ENCODE measurements around the gene GIGYF2.

The GIGYF2 gene

DNA sequence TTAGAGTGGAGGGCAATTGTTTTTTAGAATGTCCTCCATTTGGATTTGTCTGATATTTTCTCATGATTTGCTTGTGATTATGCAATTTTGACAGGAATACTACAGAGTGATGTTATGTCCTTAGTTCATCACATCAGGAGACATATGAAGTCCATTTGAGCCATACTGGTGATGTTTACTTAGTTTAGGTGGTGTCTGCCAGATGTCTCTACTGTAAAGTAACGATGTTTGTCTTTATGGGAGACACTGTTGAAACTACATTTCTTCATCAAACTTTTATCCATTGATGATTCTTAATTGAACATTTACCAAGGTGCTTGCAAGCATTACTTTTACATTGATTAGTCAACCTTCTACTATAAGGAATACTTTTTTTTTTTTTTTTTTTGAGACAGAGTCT is 168.0 kb downstream of the GIGYF2 start:
- DNase-seq (ENCODE audit: low spot score) = no peak

DNA sequence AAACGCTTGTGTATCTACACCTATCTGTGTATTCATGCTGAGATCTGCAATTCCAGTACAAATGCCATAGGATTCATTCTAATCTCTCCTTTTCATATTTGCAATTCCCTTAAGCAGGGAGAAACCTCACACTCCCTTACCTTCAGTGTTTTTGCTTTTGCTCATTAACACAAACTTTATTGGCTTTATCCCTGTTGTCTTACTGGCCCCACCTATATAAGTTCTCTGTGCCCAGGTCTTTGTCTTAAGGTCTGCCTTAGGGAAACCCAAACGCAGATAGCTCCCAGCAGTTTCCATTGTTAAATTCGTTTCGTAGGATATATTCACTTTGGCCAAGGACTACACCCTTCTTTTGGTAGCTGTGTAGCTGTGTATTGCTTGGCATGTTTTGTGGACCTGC is 169.0 kb downstream of the GIGYF2 start:
- no peak for DNase-seq (ENCODE audit: low spot score)

DNA sequence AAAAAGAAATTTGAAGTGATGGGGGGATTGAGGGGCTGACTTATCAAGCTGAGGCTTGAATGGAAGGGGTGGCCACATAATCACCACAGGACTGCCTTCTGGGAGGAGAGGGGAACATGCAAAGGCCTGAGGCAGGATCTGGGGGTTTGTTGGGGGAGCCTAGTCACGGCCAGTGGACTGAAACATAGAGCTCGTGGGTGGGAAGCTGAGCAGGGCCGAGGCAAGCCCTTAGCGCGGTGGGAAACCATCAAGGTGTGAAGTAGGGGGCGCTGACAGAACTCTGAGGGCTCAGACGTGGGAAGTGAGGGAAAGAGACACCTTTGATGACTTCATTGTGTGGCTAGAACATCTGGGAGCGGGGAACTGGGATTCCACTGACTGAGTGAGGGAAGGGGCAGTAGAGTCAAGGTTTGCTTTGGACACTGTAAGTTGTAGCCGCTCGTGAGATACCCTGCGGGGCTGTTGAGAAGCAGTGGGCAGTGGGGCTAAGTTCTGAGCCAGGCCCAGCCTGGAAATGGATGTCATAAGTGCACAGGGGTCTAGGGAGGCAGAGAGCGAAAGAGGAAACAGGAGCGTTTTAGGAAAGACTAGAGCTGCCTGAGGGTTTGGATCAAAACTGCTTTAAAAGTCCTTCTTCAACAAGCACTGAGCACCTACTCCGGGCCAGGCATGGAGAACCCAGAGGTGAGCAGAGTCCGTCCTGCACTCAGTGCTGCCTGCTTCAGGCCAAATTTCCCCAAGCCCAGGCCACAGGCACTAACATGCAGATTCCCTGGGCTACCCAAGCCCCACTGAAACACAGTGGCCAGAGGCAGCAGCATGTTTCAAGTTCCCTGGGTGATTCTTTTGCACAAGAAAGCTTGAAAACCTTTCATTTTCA is 172.2 kb downstream of the GIGYF2 start:
- no peak for DNase-seq (ENCODE audit: low spot score)

DNA sequence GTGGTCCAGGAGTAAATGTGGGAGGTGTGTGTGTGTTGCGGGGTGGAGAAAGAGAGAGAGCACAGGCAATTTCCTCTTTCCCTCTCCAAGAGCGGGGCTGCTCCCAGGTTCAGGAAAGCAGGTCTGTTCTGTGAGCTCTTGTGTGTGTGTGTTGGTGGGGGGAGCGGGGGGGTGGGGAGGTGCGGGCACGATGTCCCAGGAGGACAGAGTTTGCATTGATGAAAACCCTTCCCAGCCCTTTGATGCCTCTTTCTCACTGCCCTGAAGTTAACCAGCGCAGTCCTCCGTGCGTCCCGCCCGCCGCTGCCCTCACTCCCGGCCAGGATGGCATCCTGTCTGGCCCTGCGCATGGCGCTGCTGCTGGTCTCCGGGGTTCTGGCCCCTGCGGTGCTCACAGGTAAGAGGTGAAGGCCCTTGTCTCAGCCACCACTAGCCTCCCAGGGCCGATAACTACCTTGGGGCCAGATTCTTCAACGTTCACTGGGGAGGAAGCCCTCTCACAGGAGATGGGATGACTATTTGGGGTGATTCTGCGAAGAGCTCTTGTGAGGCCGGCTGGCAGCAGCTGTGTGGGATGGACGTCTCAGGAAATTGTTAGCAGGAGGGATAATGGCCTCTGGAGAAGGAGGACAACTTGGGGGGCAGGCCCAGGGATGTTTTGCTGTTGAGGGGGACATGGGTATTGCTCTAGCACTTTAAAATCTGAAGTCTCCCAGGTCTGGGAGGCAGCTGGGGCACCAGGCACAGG is 173.1 kb downstream of the GIGYF2 start, which contains the start of gene SNORC:
TSS of gene SNORC (plus strand) at position 247 of the 748 bp plus-strand sequence. CDS start at position 325, 78 bp downstream.
- no peak for DNase-seq (ENCODE audit: low spot score)

DNA sequence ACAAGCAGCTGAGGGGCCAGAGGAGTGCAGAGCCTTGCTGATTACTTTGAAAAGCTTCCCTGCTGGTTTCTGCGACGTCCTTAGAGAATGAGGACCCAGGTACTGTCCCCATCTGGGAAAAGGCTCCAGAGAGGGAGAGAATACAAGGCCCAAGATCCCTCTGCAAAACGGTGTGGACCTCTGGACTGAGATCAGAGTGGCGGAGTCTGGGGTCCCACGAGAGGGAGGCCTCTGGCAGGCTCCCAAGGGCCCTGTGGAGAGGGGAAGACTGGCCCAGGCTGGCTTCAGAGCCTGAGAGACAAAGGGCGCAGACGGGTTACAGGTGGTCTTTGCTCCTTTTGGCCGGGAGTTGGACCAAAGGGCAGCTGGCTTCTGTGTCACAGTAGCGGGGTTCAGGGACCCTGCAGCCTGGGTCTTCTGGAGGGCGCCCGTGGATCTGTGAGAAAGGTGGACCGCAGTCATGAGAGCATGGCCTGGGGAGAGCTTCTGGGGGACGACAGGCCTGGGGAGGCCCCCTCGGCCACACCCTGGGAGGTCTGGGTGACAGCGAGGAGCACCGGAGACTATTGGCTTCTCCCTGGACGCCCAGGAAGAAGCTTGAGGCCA is 173.7 kb downstream of the GIGYF2 start:
- no peak for DNase-seq (ENCODE audit: low spot score)

DNA sequence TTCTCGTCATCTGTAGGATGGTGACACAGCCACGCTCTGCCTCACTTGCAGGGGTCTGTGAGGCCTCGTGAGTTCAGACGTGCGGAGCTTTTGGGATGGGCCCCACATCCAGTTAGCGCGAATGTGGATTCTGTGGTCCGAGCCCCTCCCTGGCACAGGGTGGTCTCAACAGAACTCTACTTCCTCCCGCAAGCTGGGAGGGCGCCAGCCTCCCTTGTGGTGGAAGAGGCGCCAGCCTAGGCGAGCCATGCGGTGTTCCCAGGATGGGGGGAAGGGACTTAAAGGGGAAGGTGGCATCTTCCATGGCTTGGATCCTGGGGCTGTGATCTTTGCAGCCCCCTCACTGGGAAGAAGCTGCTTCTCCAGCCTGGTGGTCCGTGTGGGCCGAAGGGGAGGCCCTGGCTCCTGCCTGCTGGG is 174.3 kb downstream of the GIGYF2 start:
- peak; percentile 43 for DNase-seq (ENCODE audit: low spot score)

DNA sequence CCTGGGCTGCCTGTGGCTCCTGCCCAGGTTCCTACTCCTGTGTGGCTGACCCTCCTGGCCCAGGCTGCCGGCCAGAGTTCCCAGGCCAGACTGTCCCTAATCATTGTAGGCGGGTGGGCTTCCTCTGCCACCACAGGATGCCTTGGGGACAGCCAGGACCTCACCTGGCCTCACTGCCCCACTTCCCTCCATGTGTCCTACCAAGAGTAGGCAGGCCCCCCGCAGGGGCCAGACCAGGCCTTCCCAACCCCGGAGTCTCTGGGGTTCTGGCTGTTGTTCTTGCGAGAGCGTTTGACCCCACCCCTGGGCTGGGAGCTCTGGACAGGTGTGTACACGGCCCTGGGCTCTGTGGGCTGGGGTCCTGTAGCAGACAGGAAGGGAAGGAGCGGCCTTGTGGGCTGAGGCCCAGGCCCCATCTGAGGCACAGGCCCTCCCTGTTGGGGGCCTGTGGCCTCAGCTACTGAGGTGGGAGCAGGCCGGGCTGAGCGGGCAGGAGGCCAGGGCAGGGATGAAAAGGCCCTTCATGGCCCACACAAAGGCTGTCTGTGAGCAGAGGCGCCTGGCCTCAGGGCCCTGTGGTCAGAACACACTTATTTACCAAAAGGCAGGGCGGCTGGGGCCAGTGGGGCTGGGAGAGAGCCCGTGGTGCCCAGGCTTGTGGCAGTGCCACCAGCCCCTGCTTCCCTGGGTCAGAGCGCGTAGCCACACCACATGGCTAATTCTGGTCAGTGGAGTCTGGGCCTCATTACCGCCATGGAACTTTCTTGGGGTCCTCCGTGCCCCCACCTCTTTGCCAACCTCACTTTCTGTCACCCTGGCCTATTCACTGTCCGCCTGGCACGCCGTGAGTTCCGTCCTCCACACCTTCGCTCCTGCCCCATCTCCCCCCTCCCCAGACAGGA is 175.0 kb downstream of the GIGYF2 start:
- peak; percentile 97 for DNase-seq (ENCODE audit: low spot score)

DNA sequence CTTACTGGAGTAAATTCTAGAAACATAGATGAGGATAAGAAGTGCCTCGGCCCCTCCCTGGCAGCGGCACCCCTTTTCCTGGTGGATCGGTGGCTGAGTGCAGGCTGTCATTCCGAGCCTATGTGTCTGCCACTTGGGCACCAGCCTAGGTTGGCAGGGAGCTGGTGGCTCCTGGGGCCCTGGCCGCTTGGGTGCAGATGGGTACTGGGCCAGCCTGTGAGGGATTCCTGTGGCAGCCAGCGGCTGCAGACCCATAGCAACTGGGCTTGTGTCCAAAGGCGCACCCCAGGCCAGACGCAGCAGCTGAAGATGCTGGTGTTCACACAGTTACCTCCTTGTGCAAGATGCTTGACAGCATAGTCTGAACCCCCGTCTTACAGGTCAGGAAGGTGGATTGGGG is 175.7 kb downstream of the GIGYF2 start:
- DNase-seq (ENCODE audit: low spot score) = peak; percentile 76

DNA sequence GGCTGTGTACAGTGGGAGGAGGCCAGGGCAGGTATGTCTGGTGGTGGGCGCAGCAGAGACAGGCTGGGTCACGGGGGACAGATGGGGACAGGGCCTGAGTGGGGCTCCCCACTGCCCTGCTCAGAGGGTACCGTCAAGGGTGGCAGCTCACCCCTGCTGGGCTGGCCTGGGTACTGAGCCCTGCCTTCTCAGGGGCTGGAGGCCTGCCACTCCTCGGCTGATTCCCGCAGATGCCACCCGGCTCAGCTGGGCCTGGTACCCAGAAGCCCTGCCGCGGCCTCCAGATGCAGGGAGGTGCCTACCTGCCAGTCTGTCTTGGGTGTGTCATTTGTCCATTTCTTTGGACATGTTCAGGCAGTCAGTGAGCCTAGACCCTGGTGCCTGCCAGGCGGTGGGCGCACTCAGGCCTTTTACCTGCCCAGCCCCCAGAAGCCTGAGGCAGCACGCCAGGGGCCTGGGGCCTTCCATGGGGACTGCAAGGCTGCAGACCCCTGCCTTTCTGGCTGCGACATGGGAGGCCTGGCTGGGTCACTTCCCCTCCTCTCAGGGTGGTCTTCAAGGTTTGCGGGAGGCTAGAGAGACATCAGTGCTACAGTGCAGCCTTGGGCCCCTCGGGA is 176.3 kb downstream of the GIGYF2 start:
- no peak for DNase-seq (ENCODE audit: low spot score)

DNA sequence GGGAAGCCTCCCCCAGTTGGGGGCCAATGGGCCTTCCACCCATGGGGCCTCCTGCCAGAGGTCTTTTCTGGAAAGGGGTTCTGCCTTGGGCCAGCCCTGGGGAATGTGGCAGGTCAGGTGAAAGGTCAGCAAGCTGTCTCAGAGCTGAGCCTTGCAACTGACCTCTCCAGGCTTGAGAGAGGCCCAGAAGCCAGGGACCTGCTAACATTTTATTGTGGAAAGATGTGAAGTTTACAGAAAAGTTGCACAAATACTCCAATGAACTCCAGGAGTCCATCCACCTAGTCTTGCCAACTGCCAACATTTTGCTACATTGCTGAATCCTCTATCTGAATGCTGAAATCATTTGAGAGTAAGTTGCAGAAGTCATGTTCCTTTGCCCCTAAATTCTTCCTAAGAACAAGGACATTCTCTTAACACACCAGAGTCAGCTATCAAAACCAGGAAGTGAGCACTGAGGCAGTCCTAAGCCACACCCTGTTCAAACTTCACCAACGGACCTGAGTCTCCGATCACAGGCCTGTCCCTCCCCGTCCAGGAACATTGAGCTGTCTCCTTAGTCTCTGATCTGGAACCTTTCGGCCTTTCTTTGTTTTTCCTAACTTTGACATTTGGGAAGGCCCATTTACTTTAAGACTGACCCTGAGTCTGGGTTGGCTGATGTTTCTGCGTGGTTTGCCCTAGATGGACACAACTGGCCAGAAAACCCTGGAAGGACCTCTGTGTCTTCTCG is 176.9 kb downstream of the GIGYF2 start:
- DNase-seq (ENCODE audit: low spot score) = no peak

DNA sequence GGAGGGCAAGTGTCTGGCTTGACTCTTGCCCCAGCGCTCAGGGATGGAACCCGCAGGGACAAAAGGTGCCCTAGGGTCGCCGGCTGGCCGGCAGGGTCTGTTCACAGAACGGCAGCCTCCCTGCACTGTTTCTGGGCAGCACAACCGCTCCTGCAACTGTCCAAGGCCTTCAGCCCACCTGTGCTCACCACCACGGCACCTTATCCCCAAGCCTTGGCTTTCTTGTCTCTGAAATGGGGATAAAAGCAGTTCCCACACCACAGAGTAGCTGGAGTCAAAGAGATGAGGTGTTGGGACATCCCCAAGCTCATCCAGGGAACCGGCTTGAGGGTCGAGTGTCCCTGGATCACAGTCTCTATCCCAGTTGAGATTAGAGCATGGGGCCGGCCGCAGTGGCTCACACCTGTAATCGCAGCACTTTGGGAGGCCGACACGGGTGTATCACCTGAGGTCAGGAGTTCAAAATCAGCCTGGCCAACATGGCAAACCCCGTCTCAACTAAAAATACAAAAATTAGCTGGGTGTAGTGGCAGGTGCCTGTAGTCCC is 177.6 kb downstream of the GIGYF2 start:
- no peak for DNase-seq (ENCODE audit: low spot score)

DNA sequence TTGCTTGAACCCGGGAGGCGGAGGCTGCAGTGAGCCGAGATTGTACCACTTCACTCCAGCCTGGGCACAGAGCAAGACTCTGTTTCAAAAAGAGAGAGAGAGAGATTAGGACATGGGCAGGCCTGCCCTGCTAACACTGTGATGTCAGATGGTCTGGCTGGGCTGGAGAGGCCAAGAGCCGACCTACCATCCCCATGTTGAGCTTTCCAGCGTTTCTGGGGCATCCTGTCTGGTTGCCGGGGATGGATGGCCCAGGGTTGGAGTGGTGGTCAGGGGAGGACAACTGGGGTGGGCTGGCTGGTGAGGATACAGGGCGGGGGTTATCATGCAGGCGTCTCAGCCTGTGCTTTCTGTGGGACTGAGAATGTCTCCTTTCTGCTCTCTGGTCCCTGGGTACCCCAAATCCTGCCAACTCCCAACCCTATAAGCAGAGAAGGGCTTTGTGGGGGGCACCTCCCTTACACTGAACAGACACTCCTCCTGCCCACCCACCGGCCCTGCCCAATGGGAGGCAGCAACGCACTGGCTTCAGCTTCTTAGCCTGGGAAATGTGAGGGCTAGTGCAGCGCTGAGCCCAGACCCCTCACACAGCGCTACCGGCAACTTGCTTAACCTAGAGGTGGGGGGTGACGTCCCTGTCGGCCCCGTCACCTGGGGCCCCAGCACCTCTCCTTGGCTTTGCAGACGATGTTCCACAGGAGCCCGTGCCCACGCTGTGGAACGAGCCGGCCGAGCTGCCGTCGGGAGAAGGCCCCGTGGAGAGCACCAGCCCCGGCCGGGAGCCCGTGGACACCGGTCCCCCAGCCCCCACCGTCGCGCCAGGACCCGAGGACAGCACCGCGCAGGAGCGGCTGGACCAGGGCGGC is 178.4 kb downstream of the GIGYF2 start:
- peak; percentile 80 for DNase-seq (ENCODE audit: low spot score)

DNA sequence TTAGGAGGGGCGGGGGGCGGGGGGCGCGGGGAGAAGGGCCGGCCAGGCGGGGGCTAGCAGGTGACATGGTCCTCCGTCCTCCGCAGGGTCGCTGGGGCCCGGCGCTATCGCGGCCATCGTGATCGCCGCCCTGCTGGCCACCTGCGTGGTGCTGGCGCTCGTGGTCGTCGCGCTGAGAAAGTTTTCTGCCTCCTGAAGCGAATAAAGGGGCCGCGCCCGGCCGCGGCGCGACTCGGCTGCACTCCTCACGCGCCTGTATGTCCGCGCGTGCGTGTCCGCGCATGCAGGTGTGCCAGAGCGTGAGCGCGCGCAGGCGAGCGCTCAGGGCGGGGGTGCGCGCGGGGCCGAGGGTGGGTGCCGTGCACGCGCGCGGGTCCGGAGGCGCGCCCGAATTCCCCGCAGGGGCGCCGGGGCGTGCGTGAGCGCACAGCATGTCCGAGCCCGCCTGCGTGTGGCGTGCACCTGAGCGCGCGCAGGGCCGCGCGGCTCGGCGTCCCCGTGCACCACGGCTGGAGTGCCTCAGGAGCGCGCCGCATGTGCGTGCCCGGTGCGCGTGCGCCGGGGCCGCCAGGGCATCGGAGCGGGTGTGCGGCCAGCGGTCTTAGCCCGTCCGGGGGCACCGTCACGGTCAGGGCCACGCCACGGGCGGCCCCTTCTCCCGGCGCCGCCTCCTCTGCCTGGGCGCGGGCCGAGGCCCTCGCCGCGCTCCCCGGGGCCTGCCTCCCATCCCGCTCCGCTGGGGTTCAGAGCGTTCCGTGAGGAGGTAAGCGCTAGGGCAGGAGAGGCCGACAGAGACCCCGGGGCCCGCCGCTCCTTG is 179.2 kb downstream of the GIGYF2 start:
- peak; percentile 50 for DNase-seq (ENCODE audit: low spot score)

DNA sequence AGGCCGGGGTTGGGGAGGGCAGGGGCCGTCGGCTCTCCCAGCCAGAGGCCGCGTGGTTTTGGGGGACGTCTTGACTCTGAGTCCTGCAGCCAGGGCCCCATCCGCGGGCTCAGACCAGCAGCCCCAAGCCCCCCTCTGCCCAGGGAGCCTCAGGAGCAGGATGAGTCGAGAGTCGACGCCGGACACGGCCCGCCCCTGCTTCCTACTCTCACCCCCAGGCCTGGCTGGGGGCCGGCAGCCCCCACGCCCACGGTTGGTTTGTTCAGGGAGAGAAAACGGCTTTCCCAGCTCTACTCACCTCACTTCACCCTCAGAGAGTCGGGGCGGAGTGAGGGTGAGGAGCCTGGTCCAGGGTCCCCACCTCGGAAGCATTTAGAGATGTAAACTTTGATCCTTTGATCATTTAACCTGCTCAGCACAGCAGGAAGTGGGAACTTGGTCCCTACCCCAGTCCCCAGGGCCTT is 179.9 kb downstream of the GIGYF2 start:
- DNase-seq (ENCODE audit: low spot score) = no peak

DNA sequence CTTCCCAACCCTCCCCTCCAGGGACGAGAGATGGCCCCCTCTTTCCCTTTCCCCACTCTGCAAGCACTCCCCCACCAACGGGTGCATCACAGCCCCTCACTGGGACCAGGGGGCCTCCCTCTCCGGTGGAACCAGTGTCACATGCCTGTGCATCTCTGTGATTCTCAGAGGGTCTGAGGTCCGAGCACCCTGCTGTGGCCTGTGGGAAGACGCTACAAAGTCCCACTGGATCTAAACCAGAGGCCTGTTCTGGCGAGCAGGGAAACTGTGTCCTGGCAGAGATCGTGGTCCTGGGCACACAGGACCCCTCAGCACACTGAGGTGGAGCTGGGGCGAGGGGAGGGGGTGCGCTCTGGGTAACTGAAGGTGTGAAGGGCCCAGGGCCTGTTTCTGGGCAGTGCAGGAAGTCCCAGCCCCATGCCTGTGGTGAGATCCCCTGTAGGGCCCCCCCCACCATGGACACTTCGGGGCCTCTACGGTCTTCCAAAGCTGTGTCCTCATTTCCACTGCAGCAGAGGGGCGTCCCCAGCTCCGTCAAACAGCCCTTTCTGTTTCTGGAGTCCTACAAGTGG is 180.9 kb downstream of the GIGYF2 start:
- DNase-seq (ENCODE audit: low spot score) = no peak

DNA sequence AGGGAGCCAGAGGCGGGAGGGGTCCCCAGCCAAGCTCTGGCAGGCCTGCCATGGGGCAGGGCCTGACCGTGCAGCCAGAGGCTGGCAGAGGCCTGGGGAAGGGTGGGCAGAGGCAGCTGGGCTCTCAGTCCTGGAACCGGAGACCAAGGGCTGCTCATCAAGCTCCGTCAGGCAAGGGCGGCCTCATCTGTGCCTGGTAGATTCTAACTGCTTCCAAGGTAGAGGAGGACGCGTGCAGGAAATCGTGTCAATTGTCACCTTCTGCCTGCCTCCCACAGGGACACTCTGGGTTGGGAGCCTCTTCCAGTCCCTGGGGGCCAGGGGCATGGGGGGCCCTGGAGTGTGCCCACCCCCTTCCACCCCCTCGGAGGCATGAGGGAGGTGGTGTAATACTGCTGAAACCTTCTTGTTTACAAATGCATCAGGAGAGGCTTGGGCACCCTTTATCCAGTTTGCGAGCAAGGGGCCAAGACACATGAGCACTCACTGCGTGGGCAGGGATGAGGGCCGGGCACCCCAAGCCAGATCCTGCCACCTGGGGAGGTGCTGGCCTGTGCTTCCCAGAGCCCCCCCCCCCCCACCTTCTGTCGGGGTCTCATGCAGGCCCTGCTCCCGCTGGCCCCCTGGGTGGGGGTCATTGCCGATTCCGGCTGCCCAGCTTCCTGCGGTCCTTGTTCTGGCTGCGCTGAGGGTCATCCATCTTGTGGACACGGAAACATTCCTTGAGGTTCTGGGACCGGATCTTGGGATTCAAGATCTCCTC is 181.9 kb downstream of the GIGYF2 start:
- peak; percentile 47 for DNase-seq (ENCODE audit: low spot score)

All from Ammon's horn (tissue), 1 donor.